K562 (cell line): ENCODE data around the gene STARD13. TPM values are rescaled to one million over a fixed set of nuclear protein-coding genes. Genes with fewer than 3 reads are reported as not detected.

Source experiments
- ATAC-seq: fragments of 200-7000 bp; cut with Tn5 transposase; 3 replicates; pipeline ENCODE4 v1.9.1; 2020; ENCODE audit warnings: moderate library complexity
- BruUV-seq: library from RNA; stranded (reverse); fragments of 400-500 nt; replicated peaks from 2 replicates; lab custom pipeline; 2021; lab: Mats Ljungman, UMichigan
- CTCF ChIA-PET: fragments of 300-600 bp; formaldehyde crosslinking; extraction: SDS; loops from one replicate; lab custom pipeline; 2021; ENCODE audit warnings: low intra/inter-chr PET ratio; lab: Yijun Ruan, JAX
- POLR2A ChIA-PET: fragments of 300-600, 350-650 bp; sonication (Branson Sonifier 250); formaldehyde crosslinking; extraction: SDS; loops from one replicate; lab custom pipeline; 2021; ENCODE audit warnings: antibody characterized with exemption, inconsistent platforms; lab: Yijun Ruan, JAX
- DNase-seq, 4 experiments: peaks; one replicate each; pipeline versions ENCODE4 v3.0.0 to v3.0.0-alpha.2; 2011 to 2018; ENCODE audit warnings: low spot score in 3 of 4, mixed read lengths in 3 of 4; ENCODE audit errors: extremely low read depth in 1 of 4
- FAIRE-seq: peaks from 2 replicates; lab custom pipeline; 2011; peaks lifted over from hg19 to GRCh38; lab: Jason Lieb, UNC
- H2AFZ ChIP-seq: 2 replicates; pipeline ENCODE4 v1.6.0; 2011; ENCODE audit warnings: low read depth, low read length, control low read depth, inconsistent platforms
- H3K27ac ChIP-seq: fragments of 200-600 bp; 3 replicates; pipeline ENCODE4 v1.8.0; 2011; ENCODE audit warnings: low read depth, mild to moderate bottlenecking, control low read depth, inconsistent platforms, low read length, moderate library complexity, mixed read lengths; ENCODE audit errors: extremely low read depth
- H3K27me3 ChIP-seq, 2 experiments: fragments of 300-600 bp in 1 of 2; 2 replicates in 1 of 2; 3 replicates in 1 of 2; pipeline versions ENCODE4 v1.6.0 to v1.8.0; 2011; ENCODE audit warnings: inconsistent platforms in 2 of 2, low read length in 2 of 2, mild to moderate bottlenecking in 1 of 2, mixed read lengths in 1 of 2, moderate library complexity in 1 of 2; ENCODE audit not compliant: control insufficient read depth in 2 of 2, insufficient read depth in 2 of 2
- H3K36me3 ChIP-seq: fragments of 300-600 bp; 3 replicates; pipeline ENCODE4 v1.8.0; 2011; ENCODE audit warnings: mild to moderate bottlenecking, low read length, inconsistent platforms; ENCODE audit not compliant: control insufficient read depth, insufficient read depth
- H3K4me1 ChIP-seq, 2 experiments: fragments of 200-600 bp in 1 of 2; replicated peaks in 1 of 2; 2 replicates in 1 of 2; 3 replicates in 1 of 2; pipeline versions ENCODE4 v1.5.1 to v1.8.0; 2011; ENCODE audit warnings: inconsistent platforms in 2 of 2, low read length in 2 of 2, mild to moderate bottlenecking in 1 of 2, mixed read lengths in 1 of 2, moderate library complexity in 1 of 2; ENCODE audit not compliant: control insufficient read depth in 2 of 2, insufficient read depth in 2 of 2
- H3K4me2 ChIP-seq: 2 replicates; pipeline ENCODE4 v1.6.1; 2011; ENCODE audit warnings: low read length, control low read depth, inconsistent platforms, mixed read lengths; ENCODE audit not compliant: insufficient read depth
- H3K4me3 ChIP-seq: fragments of 200-600 bp; sonication (generic), shearing (Covaris generic); 2 replicates; pipeline ENCODE4 v1.5.1; 2016; ENCODE audit warnings: control low read depth, inconsistent platforms
- H3K79me2 ChIP-seq: fragments of 200-600 bp; 3 replicates; pipeline ENCODE4 v1.8.0; 2011; ENCODE audit warnings: low read length, inconsistent platforms; ENCODE audit not compliant: control insufficient read depth, insufficient read depth
- H3K9ac ChIP-seq, 2 experiments: 2 replicates each; pipeline versions ENCODE4 v1.6.0 to v1.6.1; 2011; ENCODE audit warnings: low read depth in 2 of 2, low read length in 2 of 2, control low read depth in 1 of 2, inconsistent platforms in 1 of 2, mild to moderate bottlenecking in 1 of 2, mixed read lengths in 1 of 2; ENCODE audit not compliant: insufficient read depth in 1 of 2
- H3K9me1 ChIP-seq: one replicate; pipeline ENCODE4 v1.6.0; 2011; ENCODE audit warnings: inconsistent platforms, mild to moderate bottlenecking, low read length, moderate library complexity; ENCODE audit not compliant: control insufficient read depth, insufficient read depth
- H3K9me3 ChIP-seq: replicated peaks from 2 replicates; pipeline ENCODE4 v1.5.1; 2011; ENCODE audit warnings: low read depth, low read length, inconsistent platforms; ENCODE audit not compliant: control insufficient read depth, insufficient read depth
- H4K20me1 ChIP-seq: replicated peaks from 2 replicates; pipeline ENCODE4 v1.6.1; 2011; ENCODE audit warnings: low read length, inconsistent platforms, mixed read lengths; ENCODE audit not compliant: control insufficient read depth, insufficient read depth
- CHD1 ChIP-seq: fragments of 200-600 bp; sonication (generic); IDR thresholded peaks from one replicate; pipeline ENCODE4 v1.6.1; 2012; ENCODE audit warnings: mild to moderate bottlenecking, moderate library complexity, low read length, inconsistent platforms
- CREB3 ChIP-seq: fragments of 450-650 bp; conservative IDR thresholded peaks from 2 replicates; pipeline ENCODE4 v1.6.1; 2016; ENCODE audit warnings: missing genetic modification characterization, low read depth, mild to moderate bottlenecking, missing compliant biosample characterization, moderate library complexity
- MTA1 ChIP-seq: fragments of 450-650 bp; IDR thresholded peaks from 2 replicates; pipeline ENCODE4 v1.6.1; 2017; ENCODE audit warnings: borderline replicate concordance
- NFRKB ChIP-seq: fragments of 450-650 bp; IDR thresholded peaks from 2 replicates; pipeline ENCODE4 v1.6.1; 2016; ENCODE audit warnings: low read depth
- PCBP2 ChIP-seq: fragments of 200-400 bp; formaldehyde crosslinking; IDR thresholded peaks from 2 replicates; pipeline ENCODE4 v1.6.1; 2018; ENCODE audit warnings: low read length, low read depth, mild to moderate bottlenecking, moderate library complexity; ENCODE audit not compliant: poor library complexity, severe bottlenecking
- THAP12 ChIP-seq: fragments of 250-450 bp; sonication (Bioruptor Pico); IDR thresholded peaks from 2 replicates; pipeline ENCODE4 v1.9.0; 2021; ENCODE audit warnings: mild to moderate bottlenecking, inconsistent platforms
- ZNF780A ChIP-seq: fragments of 250-450 bp; sonication (Bioruptor Pico); IDR thresholded peaks from 2 replicates; pipeline ENCODE4 v1.5.0; 2021; ENCODE audit warnings: mild to moderate bottlenecking
- WGBS: fragments of 100-300 bp; shearing (Covaris generic); methylation state at CpG from one replicate; pipeline ENCODE4 v1.1.6; 2016; ENCODE audit warnings: low coverage, mixed read lengths; ENCODE audit not compliant: insufficient coverage; ENCODE audit errors: missing lambda C conversion rate; 5-methylcytosine and 5-hydroxymethylcytosine counted together
- in situ Hi-C: fragments of 300-500 bp; cut with MboI; formaldehyde crosslinking; loops from 4 replicates; pipeline ENCODE4 v1.15.0; 2018; ENCODE audit warnings: inconsistent platforms, mixed read lengths
- intact Hi-C: fragments of 100-400 bp; cut with micrococcal nuclease; formaldehyde crosslinking; loops from 2 replicates; pipeline ENCODE4 v1.14.2; 2022
- polyA plus RNA-seq, 8 experiments: library from polyadenylated mRNA; depleted of rRNA in 4 of 8; stranded (reverse) in 5 of 8; unstranded in 3 of 8; fragments of >200 nt; fragmentation: Nextera tagmentation in 2 of 8; fragmentation: Illumina TruSeq in 1 of 8; extraction: Ambion mirVana in 2 of 8; extraction: Trizol in 1 of 8; gene quantifications; 2 replicates each; pipeline versions ENCODE4 v1.2.1 to v1.2.3, GENCODE V29; 2011 to 2014; ENCODE audit warnings: inconsistent platforms in 1 of 8, missing spikeins in 1 of 8
- total RNA-seq, 7 experiments: library from RNA; depleted of rRNA in 6 of 7; stranded (reverse); fragments of >200 nt in 6 of 7; fragmentation: Illumina TruSeq in 2 of 7; extraction: Trizol in 2 of 7; gene quantifications; 2 replicates each; pipeline versions ENCODE4 v1.2.1 to v1.2.3, GENCODE V29; 2011 to 2021; ENCODE audit warnings: low replicate concordance in 1 of 7
- TF ChIP-seq, protein P1 (sequence below): sonication (generic); formaldehyde crosslinking; IDR thresholded peaks from 2 replicates; pipeline ENCODE4 v1.8.1; 2023; ENCODE audit warnings: mild to moderate bottlenecking, missing genetic modification reagents

STARD13 gene
- total and polyA plus RNA-seq, 9 of the 15 experiments (the other 6 are each of a cell fraction or from before 2014, with no cell fraction given), result 0.11 TPM; not detected in 8

DNA sequence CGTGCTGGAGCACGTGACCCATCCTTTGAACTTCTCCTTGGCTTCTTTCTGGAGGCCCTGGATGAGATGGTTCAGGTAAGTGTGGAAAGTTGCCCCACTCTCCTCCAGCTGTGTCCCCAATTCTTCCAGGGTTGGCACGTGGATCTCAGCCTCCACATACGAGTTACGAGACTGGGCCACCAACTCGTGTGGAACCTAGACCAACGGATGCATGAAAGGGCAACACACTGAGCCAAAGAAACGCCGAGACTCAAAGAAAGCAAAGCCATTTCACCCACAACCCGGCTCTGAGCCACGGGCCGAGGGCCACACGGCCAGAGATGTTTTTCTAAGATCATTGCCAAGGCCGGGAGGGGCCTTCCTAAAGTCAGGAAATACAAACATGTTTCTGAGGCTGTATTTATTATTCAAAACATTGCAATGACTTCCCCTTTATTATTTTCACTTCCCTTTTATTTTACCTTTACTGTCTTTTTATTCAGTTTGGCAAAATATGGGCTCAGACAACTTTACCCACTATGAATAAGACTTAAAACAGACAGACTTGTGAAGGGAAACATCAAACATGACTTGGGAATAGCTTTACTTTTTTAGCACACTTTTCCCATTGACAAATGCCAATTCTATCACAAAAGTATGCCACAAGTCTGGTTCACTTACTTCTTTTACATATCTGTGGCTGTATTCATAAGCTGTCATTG is 174.7 kb downstream of the STARD13 start:
- in situ Hi-C loops, result no loop called here
- ChIA-PET POLR2A (no interaction called here), CTCF (no interaction called here)
- Histone ChIP-seq H4K20me1 (no peaks in the 10 kb centered on the region), H3K4me1 (no peaks in the 10 kb centered on the region), H3K9ac (no peak overlapping the region), H3K9me1 (no peaks in the 10 kb centered on the region), H3K27ac (no peak overlapping the region), H3K36me3 (no peaks in the 10 kb centered on the region), H3K27me3 (no peaks in the 10 kb centered on the region), H3K4me3 (no peak overlapping the region), H3K79me2 (no peaks in the 10 kb centered on the region), H2AFZ (no peak overlapping the region), H3K4me2 (no peak overlapping the region), H3K9me3 (no peaks in the 10 kb centered on the region)
- TF ChIP-seq NFRKB (no peak), CHD1 (no peak), MTA1 (no peak)
- WGBS, result 0% methylated on average over 12 of the region's 14 CpGs
- DNase-seq (no peak), ATAC-seq (no peak), FAIRE-seq (no peak)
- intact Hi-C loops, result no loop called here
- BruUV-seq, result no TSS peak

- POLR2A ChIA-PET, result no interaction called here
- intact Hi-C loops, result no loop called here
- TF ChIP-seq THAP12 (no peak), CREB3 (tag) (no peak), PCBP2 (no peak), ZNF780A (CRISPR knock-in tag) (no peak)
- TF ChIP-seq, protein P1, sequence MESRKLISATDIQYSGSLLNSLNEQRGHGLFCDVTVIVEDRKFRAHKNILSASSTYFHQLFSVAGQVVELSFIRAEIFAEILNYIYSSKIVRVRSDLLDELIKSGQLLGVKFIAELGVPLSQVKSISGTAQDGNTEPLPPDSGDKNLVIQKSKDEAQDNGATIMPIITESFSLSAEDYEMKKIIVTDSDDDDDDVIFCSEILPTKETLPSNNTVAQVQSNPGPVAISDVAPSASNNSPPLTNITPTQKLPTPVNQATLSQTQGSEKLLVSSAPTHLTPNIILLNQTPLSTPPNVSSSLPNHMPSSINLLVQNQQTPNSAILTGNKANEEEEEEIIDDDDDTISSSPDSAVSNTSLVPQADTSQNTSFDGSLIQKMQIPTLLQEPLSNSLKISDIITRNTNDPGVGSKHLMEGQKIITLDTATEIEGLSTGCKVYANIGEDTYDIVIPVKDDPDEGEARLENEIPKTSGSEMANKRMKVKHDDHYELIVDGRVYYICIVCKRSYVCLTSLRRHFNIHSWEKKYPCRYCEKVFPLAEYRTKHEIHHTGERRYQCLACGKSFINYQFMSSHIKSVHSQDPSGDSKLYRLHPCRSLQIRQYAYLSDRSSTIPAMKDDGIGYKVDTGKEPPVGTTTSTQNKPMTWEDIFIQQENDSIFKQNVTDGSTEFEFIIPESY (CRISPR knock-in tag), result no peak
These were observed 175.2 kb downstream of the STARD13 start for GRCh38 chr13:33110386-33110712.

More at GRCh38 chr13:33110386-33110712, 175.2 kb downstream of the STARD13 start:
- H3K4me1 ChIP-seq, result no peaks in the 10 kb centered on the region
- H2AFZ ChIP-seq, result no peak overlapping the region
- H3K27me3 ChIP-seq, result no peaks in the 10 kb centered on the region
- BruUV-seq, result no TSS peak
- H4K20me1 ChIP-seq, result no peaks in the 10 kb centered on the region
- H3K79me2 ChIP-seq, result no peaks in the 10 kb centered on the region
- in situ Hi-C loops, result no loop called here
- no peak overlapping the region for H3K4me2 ChIP-seq
- FAIRE-seq (no peak), ATAC-seq (no peak), DNase-seq (no peak)
- CTCF ChIA-PET, result no interaction called here
- WGBS, result 0% methylated on average over 5 of the region's 5 CpGs
- H3K9ac ChIP-seq, result no peak overlapping the region
- no peak overlapping the region for H3K27ac ChIP-seq
- H3K9me1 ChIP-seq, result no peaks in the 10 kb centered on the region
- H3K4me3 ChIP-seq, result no peak overlapping the region
- no peaks in the 10 kb centered on the region for H3K9me3 ChIP-seq
- no peaks in the 10 kb centered on the region for H3K36me3 ChIP-seq
